Measurements from ENCODE around the gene CLC.
"Not testable (repeated sequence)": the region's sequence is repeated elsewhere in the genome, so short reads cannot be mapped to it uniquely, and the experiment has no call there.

CLC gene

DNA sequence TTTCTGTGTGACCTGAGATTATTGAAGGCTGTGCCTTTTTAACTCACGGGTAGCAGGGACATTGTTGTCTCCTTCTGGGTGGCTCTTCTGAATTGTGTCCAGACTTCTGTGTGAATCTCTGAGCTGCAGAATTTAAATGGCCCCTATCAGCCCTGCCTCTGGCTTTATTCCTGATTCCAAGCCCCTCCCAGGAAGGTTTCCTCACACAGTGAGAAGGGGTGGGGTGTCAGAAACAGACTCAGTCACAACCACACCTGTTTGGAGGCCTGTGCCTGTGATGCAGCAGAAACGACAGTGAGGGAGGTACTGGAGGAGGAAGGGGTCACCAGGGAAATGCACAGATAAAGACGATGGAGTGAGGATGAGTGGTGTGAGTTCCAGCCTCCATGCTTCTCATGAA is at the start of gene CLC:
Gene CLC (minus strand): TSS at position 139 of the 400 bp plus-strand sequence. CDS start 77 bp downstream, at position 62.
- DNase-seq (ENCODE audit: low read depth, low spot score), result no peak

DNA sequence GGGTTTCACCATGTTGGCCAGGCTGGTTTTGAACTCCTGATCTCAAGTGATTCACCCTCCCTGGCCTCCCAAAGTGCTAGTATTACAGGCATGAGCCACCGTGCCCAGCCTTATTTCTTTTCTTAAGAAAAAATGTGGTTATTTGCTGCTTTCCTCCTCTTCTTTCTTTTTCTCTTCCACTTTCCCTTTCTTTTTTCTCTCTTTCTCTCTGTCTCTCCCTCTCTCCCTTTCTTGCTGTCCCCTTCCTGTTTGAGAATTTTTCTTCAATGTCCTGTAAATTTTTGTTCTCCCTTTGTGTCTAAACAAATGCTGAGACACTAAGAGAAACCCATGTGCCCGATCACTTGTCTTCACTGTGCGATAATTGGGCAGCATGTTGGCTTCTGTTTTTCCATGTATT is 43.1 kb upstream of the CLC start:
- no peak for DNase-seq (ENCODE audit: low read depth, low spot score)

DNA sequence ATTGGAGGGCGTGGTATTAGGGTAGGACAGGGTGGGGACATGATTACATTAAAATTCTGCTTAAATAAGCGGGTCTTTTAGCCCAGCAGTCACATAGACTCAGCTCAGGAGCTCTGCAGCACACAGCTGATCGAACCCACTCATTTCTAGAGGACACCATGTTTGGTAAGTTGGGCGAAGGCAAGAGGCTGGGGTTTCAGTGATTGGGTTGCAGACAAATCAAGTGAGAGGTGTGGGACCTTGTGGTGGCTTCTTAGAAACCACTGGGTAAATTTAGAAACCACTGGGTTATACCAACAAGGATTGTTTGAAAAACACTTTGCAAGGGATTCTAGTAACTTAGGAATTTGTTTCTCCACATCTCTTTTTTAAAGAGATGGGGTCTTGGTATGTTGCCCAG is 40.9 kb upstream of the CLC start, which contains the start of gene LEUTX:
Gene LEUTX (plus strand): TSS at position 92 of the 400 bp plus-strand sequence. CDS start 67 bp downstream, at position 159.
- DNase-seq (ENCODE audit: low read depth, low spot score), result no peak

DNA sequence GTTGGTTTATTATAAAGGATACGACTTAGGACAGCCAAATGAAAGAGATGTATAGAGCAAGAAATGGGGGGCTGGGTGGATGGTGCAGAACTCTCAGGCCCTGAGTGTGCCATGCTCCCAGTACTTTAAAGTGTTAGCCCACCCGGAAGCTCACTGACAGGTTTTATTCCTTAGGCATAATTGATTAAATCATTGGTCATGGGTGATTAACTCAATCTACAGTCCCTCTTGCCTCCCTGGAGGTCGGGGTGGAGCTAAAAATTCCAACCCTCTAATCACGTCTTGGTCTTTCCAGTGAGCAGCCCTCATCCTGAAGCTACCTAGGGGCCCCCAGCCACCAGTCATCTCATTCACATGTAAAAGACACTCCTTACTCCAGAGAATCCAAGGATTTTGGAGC is 31.0 kb upstream of the CLC start:
- no peak for DNase-seq (ENCODE audit: low read depth, low spot score)

DNA sequence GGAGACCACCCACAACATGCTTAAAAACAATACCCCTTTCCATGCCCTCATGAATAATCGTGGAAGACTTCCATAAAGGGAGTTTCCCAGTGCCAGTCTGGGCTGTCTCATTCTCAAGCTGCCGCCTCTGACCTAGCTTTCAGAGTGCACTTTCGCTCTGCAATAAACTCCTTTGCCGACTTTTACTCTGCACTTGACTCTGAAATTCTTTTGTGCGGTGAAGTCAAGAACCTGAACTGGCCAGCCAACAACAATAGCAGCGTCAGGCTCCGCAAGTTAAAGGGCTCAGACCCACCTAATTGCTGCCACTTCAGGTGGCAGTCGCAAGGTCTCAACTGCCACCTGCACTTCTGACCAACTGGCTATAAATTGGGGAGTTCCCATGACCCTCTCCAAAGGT is 30.5 kb upstream of the CLC start:
- no peak for DNase-seq (ENCODE audit: low read depth, low spot score)

DNA sequence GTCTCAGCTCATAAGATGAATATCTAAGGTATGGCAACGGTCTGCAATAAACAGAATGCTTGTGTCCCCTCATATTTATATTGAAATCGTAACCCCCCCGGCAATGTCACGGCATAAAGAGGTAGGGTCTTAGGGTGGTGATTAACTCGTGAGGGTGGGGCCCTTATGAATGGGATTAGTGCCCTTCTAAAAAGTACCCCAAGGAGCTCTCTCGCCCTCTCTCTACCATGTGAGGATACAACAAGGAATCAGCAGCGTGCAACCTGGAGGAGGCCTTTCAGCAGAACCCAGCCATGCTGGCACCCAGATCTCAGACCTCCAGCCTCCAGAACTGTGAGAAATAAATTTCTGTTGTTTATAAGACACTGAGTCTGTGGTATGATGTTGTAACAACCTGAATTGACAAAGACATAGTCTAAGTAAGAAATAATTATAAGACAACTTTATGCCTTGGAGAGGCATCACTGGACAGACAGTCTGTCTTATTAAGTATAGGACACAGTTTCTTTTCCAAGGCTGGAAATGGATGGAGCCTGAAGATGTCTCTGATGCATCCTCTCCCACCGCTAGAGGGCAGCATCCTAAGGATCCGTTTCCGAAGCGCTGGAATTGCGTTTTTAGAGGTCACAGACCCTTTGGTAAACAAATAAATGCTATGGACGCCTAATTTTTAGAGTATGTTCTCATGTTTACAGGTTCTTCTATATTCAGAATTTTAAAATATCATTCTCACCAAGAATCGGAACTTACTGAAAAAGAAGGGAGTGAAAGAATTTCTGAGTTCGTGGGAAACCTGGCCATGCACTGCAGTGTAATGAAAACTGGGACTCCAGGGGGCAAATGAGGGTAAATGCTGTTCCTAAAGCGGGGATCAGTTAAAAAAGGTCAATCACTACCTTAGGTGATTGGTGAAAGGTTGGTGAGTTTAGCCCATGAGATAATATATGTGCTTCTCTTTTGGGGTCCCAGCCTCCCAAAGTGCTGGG is 27.6 kb upstream of the CLC start:
- no peak for DNase-seq (ENCODE audit: low read depth, low spot score)

DNA sequence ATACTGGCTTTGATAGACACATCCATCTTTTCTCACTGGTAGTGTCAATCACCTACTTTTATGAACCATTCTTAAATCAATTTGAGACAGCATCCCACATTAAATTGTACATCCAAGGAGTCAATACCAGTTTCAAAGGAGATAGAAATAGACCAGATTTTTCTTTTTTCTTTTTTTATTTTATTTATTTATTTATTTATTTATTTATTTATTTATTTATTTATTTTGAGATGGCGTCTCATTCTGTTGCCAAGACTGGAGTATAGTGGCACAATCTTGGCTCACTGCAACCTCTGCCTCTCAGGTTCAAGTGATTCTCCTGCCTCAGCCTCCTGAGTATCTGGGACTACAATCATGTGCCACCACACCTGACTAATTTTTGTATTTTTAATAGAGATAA is 24.0 kb upstream of the CLC start:
- DNase-seq (ENCODE audit: low read depth, low spot score), result not testable (repeated sequence)

DNA sequence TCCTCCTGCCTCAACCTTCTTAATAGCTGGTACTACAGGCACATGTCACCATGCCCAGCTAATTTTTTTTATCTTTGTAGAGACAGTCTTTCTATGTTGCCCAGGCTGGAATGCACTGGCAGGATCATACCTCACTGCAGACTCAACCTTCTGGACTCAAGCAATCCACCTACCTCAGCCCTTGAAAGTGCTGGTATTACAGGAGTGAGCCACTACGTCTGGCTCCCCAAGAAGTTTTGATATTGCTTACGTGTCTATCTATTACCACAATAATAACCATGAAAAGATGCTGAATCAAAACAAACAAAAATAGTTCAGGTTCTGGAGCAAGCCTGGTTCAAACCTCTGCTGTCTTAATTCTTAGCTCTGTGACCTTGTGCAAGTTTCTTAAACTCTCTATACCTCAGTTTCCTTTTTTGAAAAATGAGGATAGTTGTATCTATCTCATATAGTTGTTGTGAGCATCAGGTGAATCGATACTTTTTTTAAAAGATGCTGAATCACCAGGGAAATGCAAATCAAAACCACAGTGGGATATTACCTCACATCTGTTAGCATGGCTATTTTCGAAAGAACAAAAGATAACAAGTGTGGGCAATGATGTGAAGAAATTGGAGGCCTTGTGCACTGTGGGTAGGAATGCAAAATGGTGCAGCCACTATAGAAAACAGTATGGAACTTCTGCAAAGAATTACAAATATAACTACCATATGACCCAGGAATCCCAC is 21.8 kb upstream of the CLC start:
- no peak for DNase-seq (ENCODE audit: low read depth, low spot score)

DNA sequence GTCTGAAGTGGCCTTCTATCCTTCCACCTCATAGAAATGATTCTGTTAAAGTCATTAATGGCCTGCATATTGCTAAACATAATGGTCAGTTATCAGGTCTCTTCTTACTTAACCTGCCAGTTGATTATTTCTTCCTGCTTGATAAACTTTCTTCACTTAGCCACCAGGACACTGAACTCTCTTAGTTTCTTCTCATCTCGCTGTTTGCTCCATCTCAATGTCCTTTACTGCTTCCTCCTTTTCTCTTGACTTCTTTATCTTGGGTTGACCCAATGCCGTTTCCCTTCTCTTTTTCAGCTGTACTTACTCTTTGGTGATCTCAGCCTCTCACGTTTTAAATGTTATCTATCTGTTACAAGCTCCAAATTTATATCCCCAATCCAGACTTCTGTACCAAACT is 17.1 kb upstream of the CLC start:
- DNase-seq (ENCODE audit: low read depth, low spot score), result no peak

DNA sequence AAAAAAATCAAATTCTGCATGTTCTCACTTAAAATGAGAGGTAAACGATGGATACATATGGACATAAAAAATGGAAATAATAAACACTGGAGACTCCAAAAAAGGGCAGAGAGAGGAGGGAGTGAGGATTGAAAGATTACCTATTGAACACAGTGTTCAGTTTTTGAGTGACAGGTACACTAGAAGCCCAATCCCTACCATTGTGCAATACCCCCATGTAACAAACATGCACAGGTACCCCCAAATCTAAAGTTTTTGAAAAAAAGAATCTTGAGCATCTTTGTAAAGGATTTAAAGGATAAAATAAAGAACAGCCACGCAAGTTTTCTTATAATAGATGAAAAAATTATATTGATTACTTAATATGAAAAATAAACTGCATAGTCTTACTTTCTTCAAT is 16.7 kb upstream of the CLC start:
- DNase-seq (ENCODE audit: low read depth, low spot score), result no peak

DNA sequence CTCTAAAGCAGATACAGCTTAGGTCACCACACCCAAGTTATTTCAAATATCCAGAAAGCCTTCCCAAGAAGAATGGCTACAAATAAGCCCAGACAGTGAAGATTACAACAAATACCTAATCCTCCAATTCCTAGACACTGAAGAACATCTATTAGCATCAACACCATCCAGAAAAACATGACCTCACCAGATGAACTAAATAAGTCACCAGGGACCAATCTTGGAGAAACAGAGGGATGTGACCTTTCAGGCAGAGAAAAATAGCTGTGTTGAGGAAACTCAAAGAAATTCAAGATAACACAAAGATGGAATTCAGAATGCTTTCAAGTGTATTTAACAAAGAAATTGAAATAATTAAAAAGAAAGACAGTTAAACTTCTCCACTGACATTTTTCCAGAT is 15.0 kb upstream of the CLC start:
- no peak for DNase-seq (ENCODE audit: low read depth, low spot score)

DNA sequence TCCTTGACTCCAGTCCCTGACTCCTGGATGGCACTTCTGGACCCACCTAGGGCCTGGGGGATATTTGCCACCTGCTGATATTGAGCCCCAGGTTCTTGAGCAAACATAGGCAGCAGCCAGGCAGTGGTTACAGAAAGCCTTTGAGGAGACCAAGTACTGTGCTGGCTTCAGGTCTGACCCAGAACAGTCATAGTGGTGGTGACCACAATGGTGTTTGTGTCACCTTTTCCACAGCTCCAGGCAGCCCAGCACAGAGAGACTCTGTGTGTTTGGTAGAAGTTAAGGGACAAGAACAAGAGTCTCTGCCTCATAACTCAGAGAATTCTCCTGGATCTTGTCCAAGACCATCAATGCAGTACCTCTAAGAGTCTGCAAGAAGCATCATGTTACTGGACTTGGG is 14.6 kb upstream of the CLC start:
- no peak for DNase-seq (ENCODE audit: low read depth, low spot score)

DNA sequence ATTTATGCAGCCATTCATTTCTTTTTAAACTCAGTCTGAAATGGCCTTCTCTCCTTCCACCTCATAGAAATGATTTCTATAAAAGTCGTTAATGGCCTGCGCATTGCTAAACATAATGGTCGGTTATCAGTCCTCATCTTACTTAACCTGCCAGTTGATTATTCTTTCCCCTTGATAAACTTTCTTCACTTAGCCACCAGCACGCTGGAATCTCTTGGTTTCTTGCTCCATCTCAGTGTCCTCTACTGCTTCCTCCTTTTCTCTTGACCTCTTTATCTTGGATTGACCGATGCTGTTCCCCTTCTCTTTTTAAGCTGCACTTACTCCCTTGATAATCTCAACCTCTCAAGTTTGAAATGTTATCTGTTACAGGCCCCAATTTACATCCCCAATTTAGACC is 12.2 kb upstream of the CLC start:
- DNase-seq (ENCODE audit: low read depth, low spot score), result no peak

DNA sequence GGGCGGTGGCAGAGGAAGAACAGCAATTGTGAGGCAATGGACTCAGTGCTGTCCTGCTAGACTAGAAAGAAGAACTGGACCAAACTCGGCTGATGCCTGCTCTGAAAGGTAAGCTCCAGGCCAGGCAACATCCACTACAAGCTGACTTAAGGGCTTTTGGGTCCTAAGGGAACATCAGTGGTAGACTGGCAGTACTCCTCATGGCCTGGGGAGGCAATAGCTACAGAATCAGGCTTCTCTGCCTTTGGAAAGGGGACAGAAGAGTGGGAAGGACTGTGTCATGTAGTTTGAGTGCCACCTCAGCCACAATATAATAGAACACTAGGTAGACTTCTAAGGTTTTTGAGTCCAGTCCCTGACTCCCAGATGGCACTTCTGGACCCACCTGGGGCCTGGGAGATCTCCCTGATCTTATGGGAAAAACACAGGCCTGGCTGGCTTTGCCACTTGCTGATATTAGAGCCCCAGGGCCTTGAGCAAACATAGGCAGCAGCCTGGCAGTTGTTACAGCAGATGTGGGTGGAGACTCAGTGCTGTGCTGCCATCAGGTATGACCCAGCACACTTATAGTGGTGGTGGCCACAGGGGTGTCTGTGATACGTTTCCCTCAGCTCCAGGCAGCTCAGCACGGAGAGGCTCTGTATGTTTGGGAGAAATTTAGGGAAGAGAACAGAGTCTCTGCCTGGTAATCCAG is 9.2 kb upstream of the CLC start:
- DNase-seq (ENCODE audit: low read depth, low spot score), result no peak

DNA sequence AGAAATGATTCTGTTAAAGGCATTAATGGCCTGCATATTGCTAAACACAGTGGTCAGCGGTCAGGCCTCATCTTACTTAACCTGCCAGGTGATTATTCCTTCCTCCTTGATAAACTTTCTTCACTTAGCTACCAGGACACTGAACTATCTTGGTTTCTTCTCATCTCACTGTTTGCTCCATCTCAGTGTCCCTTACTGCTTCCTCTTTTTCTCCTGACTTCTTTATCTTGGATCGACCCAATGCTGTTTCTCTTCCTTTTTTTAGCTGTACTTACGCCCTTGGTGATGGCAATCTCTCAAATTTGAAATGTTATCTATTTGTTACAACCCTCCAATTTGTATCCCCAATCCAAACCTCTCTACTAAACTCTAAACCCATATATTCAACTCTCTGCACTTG is 7.8 kb upstream of the CLC start:
- DNase-seq (ENCODE audit: low read depth, low spot score), result no peak

DNA sequence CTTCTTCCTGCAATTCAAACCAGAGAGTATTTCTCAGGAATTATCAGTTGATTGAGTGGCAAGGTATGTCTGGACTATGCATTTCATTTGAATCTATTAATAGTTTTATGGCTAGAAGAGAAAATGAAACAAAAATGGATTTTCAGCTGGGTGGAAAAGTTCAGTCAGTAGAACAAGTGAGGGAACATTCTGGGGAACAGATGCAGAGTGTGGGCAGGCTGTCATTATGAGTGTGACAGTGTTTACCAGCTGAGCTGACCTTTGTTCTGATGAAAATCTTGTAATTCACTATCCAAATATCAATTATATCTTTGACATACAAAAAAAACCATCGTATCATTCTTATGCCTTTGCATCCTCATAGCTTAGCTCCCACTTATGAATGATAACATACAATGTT is 2.6 kb upstream of the CLC start:
- no peak for DNase-seq (ENCODE audit: low read depth, low spot score)

DNA sequence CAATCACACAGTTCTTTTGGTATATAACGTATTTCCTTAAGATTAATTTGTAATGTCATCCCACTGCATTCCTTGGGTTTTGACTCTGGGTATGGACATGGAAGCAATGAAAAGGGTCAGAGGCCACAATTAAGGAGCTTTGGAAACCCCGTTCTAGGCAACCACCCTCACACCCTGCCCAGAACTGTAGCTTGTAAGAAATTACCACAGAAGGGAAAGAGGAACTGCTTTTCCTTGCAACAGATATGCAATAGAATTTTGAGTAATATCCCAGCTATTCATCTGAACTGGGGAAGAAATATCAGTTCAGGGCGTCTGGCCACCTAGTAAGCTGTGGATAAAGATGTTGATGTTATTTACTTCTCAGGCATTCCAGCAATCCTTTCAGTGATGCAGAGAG is 985 bp upstream of the CLC start:
- DNase-seq (ENCODE audit: low read depth, low spot score), result no peak

DNA sequence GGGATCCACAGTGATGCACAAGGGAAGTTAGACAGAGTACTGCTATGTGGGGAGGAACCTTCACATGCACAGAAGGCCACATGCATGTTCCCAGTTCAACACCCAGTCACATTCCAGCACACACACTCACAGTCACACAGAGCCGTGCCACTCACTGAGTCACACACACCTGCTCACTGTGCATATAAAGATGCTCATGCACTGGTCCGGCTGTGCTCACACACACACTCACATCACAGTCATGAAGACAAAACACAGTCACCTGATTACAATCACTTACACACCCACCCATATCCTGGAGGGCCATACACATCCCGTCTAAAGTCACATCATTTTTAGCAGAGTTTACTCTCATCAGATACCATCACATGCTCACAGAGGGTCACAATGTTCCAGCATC is 478 bp downstream of the CLC start:
- no peak for DNase-seq (ENCODE audit: low read depth, low spot score)

DNA sequence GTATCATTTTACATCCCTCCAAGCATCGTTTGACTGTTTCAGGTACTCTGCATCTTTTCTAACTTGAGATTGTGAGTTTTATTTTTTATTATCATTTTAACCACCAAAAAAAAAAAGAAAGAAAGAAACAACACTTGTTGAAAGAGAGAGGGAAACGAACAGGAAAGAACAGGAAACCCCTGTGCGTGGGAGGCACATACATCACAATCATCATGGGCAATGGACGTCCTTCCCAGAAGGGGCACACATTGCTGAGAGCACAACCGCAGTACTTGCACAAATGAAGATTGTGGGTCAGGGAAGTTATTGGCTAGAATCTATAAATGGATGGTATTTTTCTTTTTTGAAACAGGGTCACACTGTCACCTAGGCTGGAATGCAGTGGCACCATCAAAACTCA is 1.7 kb downstream of the CLC start:
- no peak for DNase-seq (ENCODE audit: low read depth, low spot score)

DNA sequence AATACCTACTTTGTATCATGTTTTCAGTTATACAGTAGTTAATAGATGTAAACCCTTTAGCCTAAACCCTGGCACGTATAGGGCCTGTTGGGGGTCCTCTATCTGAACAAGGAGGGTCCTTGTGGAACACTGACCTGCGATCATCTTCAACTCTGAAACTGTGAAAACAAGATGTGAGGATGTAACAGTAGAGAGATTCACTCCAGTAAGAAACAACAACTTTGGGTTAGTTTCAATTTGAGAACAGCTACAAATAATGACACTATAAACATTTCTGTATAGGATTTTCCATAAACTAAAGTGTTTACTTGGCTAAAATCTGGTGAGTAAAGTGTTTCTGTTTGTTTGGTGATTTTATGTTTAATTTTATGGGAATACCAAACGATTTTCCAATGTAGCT is 2.1 kb downstream of the CLC start:
- DNase-seq (ENCODE audit: low read depth, low spot score), result no peak

DNA sequence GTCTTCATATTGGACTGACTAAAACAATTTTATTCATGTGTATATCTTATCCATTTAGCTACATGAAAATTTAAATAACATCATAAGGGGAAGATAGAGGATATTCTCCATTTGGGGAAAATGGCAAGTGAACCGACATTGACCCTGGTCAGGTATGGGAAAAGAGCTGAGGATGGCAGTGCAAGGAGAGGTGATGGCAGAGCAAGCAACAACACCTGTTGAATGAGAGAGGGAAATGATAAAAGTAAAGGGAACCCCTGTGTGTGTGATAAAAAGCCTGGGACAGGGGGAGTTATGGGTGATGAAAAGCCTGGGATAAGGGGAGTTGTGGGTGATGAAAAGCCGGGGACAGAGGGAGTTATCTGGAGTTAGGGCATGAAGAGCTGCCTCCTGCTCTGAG is 4.0 kb downstream of the CLC start:
- no peak for DNase-seq (ENCODE audit: low read depth, low spot score)

DNA sequence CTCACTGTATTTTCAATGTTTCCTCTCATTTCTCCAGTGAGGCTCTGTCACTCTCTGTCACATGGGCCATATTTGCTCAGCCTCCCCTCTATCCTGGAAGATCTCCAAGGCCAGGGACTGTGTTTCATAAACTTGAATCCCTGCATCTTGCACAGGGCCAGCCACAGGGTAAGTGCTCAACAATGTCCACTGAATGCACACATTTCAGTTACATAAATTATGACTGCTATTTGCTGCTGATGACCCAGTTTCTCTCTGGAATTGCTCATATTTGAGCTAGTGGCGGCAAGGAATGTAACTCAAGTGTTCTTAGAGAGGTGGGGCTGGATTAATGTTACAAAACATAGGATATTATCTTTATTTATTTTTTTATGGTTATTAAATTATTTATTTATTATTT is 6.1 kb downstream of the CLC start:
- no peak for DNase-seq (ENCODE audit: low read depth, low spot score)
